ENCODE measurements around the gene BMPR2. TPM values are rescaled to one million over a fixed set of nuclear protein-coding genes. Genes with fewer than 3 reads are reported as not detected.
A peak's percentile ranks its signal among the peaks of the same experiment; 100 is the strongest.

BMPR2 gene
- total and polyA plus RNA-seq, 2 of the 8 experiments (the other 6 are each of a cell fraction or from before 2014, with no cell fraction given), result 5.5 to 19.8 TPM

DNA sequence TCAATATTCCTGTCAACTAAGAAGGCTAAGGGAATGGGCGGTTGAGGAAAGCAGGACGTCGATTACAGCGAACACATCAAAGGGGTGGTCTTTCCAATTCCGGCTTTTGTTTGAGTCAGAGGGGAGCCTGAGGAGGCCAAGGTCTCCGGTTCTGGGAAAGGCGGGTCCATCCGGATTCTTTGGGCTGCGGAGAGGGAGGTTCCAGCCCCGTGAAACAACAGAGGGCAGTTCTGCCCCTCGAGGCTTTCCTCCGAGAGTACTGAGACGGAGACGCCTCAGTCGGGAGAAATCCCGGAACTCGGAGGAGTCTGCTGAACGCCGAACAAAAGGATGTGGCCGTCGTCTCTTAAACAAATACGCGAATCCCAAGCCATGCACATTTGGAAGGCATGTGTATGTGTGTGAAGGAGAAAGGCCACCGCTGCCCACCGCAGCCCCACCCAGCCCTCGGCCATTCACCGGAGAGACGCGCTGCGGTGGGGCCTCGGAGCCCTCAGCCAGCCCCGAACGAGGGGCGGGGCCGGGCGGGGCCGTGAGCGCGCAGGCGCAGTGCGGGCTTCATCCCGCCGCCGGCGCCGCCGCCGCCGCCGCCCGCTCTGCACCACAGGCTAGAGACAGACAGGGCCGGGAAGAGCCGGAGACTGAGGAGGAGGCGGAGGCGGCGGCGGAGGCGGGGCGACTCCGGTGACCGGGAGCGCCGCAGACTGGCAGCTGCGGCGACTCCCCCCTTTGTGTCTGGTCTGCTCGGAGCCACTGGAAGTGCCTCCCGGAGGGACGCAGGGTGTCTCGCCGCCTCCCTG is at the start of gene BMPR2 (continued):
- TF ChIP-seq, protein P1, sequence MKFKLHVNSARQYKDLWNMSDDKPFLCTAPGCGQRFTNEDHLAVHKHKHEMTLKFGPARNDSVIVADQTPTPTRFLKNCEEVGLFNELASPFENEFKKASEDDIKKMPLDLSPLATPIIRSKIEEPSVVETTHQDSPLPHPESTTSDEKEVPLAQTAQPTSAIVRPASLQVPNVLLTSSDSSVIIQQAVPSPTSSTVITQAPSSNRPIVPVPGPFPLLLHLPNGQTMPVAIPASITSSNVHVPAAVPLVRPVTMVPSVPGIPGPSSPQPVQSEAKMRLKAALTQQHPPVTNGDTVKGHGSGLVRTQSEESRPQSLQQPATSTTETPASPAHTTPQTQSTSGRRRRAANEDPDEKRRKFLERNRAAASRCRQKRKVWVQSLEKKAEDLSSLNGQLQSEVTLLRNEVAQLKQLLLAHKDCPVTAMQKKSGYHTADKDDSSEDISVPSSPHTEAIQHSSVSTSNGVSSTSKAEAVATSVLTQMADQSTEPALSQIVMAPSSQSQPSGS (IDR thresholded peaks at IDR 0.05; ENCODE audit: low read length), result no peak
- TF ChIP-seq KDM1A (IDR thresholded peaks at IDR 0.05; ENCODE audit: borderline replicate concordance, low read length) (no peak), SIX5 (IDR thresholded peaks at IDR 0.05; ENCODE audit: low read depth, low read length) (no peak), RAD21 (IDR thresholded peaks at IDR 0.05 in 1 of 2, conservative IDR thresholded peaks at IDR 0.05 in 1 of 2; ENCODE audit: low read depth in 2 of 2, low read length in 2 of 2) (no peak), RFX5 (IDR thresholded peaks at IDR 0.05; ENCODE audit: borderline replicate concordance, low read depth, low read length) (no peak), KDM5A (IDR thresholded peaks at IDR 0.05; ENCODE audit: low read length) (no peak), BRCA1 (IDR thresholded peaks at IDR 0.05; ENCODE audit: low read depth, low read length) (no peak), SAP30 (IDR thresholded peaks at IDR 0.05; ENCODE audit: insufficient read depth, insufficient replicate concordance, low read length) (no peak), SIN3A (conservative IDR thresholded peaks at IDR 0.05 in 1 of 2, IDR thresholded peaks at IDR 0.05 in 1 of 2; ENCODE audit: low read depth in 1 of 2, low read length in 2 of 2) (peak; percentile 12 to 51; a peak in 1 of 4 replicates)
- TF ChIP-seq, protein P2, sequence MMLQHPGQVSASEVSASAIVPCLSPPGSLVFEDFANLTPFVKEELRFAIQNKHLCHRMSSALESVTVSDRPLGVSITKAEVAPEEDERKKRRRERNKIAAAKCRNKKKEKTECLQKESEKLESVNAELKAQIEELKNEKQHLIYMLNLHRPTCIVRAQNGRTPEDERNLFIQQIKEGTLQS (IDR thresholded peaks at IDR 0.05; ENCODE audit: insufficient read depth, low read depth, low read length), result no peak
